ENCODE results near the gene STC2.
A peak's percentile ranks its signal among the peaks of the same experiment; 100 is the strongest.

STC2 gene

GRCh38 chr5:173290477-173291131 is 37.6 kb downstream of the STC2 start:
- H2AK5ac ChIP-seq (ENCODE audit: low read depth, low read length), result peak overlapping the region; percentile 23
- no peak overlapping the region for H3K9ac ChIP-seq (ENCODE audit: low read depth, low read length, poor library complexity)
- H2AFZ ChIP-seq (ENCODE audit: low read length), result no peak overlapping the region
- H2BK5ac ChIP-seq (ENCODE audit: low read length), result peak overlapping the region; percentile 15
- no peak overlapping the region for H2BK120ac ChIP-seq (ENCODE audit: low read depth, low read length)
- H2BK12ac ChIP-seq (ENCODE audit: low read length), result no peak overlapping the region
- H3K27ac ChIP-seq (replicated peaks; ENCODE audit: low read length), result peak overlapping the region; percentile 71
- no peak overlapping the region for H3K4me3 ChIP-seq (ENCODE audit: low read length in 2 of 2)
- no peaks in the 10 kb centered on the region for H3K79me1 ChIP-seq (ENCODE audit: low read depth, low read length)
- H3K9me3 ChIP-seq (replicated peaks in 1 of 2; ENCODE audit: control insufficient read depth in 2 of 2, insufficient read depth in 1 of 2, low read depth in 1 of 2, low read length in 2 of 2), result no peaks in the 10 kb centered on the region
- H3K27me3 ChIP-seq (ENCODE audit: control insufficient read depth in 3 of 3, insufficient read depth in 3 of 3, low read depth in 1 of 3, low read length in 3 of 3), result peaks cover 0 to 51% (median 0%) of the 10 kb centered on the region in 3 experiments
- H3K14ac ChIP-seq (ENCODE audit: low read length), result no peak overlapping the region
- WGBS, 2 donors (ENCODE audit: extremely low coverage in 2 of 2, insufficient read length in 2 of 2, insufficient replicate concordance in 1 of 2), result no CpG with 5 or more reads among the region's 12 CpGs
- no peak overlapping the region for H4K8ac ChIP-seq (ENCODE audit: low read depth, low read length)
- H3K23ac ChIP-seq (ENCODE audit: low read depth, low read length, poor library complexity), result no peak overlapping the region
- H2BK15ac ChIP-seq (ENCODE audit: low read length), result no peak overlapping the region
- no peak overlapping the region for H4K91ac ChIP-seq (ENCODE audit: low read depth, low read length, poor library complexity)
- H3K4ac ChIP-seq (ENCODE audit: low read length), result no peak overlapping the region
- DNase-seq (ENCODE audit: low spot score), result no peak
- peak overlapping the region; percentile 91 for H3K18ac ChIP-seq (ENCODE audit: low read length)
- peaks cover 22 to 32% of the 10 kb centered on the region in 2 donors for H3K4me1 ChIP-seq (ENCODE audit: control insufficient read depth in 2 of 2, insufficient read depth in 1 of 2, low read depth in 1 of 2, low read length in 2 of 2)
- no peak overlapping the region for H3K4me2 ChIP-seq (ENCODE audit: insufficient read depth, low read length, poor library complexity, severe bottlenecking)
- no peaks in the 10 kb centered on the region for H3K36me3 ChIP-seq (replicated peaks in 1 of 2; ENCODE audit: control insufficient read depth in 2 of 2, insufficient read depth in 2 of 2, low read length in 2 of 2)

- H2BK5ac ChIP-seq (ENCODE audit: low read length), result no peak overlapping the region
- H3K4me3 ChIP-seq (ENCODE audit: low read length in 2 of 2), result no peak overlapping the region
- no peak overlapping the region for H3K27ac ChIP-seq (replicated peaks; ENCODE audit: low read length)
- H3K36me3 ChIP-seq (replicated peaks in 1 of 2; ENCODE audit: control insufficient read depth in 2 of 2, insufficient read depth in 2 of 2, low read length in 2 of 2), result no peaks in the 10 kb centered on the region
- H3K4me1 ChIP-seq (ENCODE audit: control insufficient read depth in 2 of 2, insufficient read depth in 1 of 2, low read depth in 1 of 2, low read length in 2 of 2), result peaks cover 15 to 31% of the 10 kb centered on the region in 2 donors
- no peak overlapping the region for H3K9ac ChIP-seq (ENCODE audit: low read depth, low read length, poor library complexity)
- H3K9me3 ChIP-seq (replicated peaks in 1 of 2; ENCODE audit: control insufficient read depth in 2 of 2, insufficient read depth in 1 of 2, low read depth in 1 of 2, low read length in 2 of 2), result no peaks in the 10 kb centered on the region
- H3K18ac ChIP-seq (ENCODE audit: low read length), result no peak overlapping the region
- no peak overlapping the region for H3K14ac ChIP-seq (ENCODE audit: low read length)
- H2BK12ac ChIP-seq (ENCODE audit: low read length), result no peak overlapping the region
- no peak overlapping the region for H3K23ac ChIP-seq (ENCODE audit: low read depth, low read length, poor library complexity)
- no peak overlapping the region for H3K4me2 ChIP-seq (ENCODE audit: insufficient read depth, low read length, poor library complexity, severe bottlenecking)
- DNase-seq (ENCODE audit: low spot score), result no peak
- peaks cover 0 to 51% (median 0%) of the 10 kb centered on the region in 3 experiments for H3K27me3 ChIP-seq (ENCODE audit: control insufficient read depth in 3 of 3, insufficient read depth in 3 of 3, low read depth in 1 of 3, low read length in 3 of 3)
- no CpG with 5 or more reads among the region's 3 CpGs for whole genome bisulfite sequencing, 2 donors (ENCODE audit: extremely low coverage in 2 of 2, insufficient read length in 2 of 2, insufficient replicate concordance in 1 of 2)
- H2AK5ac ChIP-seq (ENCODE audit: low read depth, low read length), result no peak overlapping the region
- no peaks in the 10 kb centered on the region for H3K79me1 ChIP-seq (ENCODE audit: low read depth, low read length)
- H2AFZ ChIP-seq (ENCODE audit: low read length), result no peak overlapping the region
- no peak overlapping the region for H4K91ac ChIP-seq (ENCODE audit: low read depth, low read length, poor library complexity)
- no peak overlapping the region for H2BK120ac ChIP-seq (ENCODE audit: low read depth, low read length)
- no peak overlapping the region for H2BK15ac ChIP-seq (ENCODE audit: low read length)
- H3K4ac ChIP-seq (ENCODE audit: low read length), result no peak overlapping the region
- no peak overlapping the region for H4K8ac ChIP-seq (ENCODE audit: low read depth, low read length)
Measured at GRCh38 chr5:173289372-173289771, 38.8 kb downstream of the STC2 start.

- Histone ChIP-seq H3K36me3 (replicated peaks in 1 of 2; ENCODE audit: control insufficient read depth in 2 of 2, insufficient read depth in 2 of 2, low read length in 2 of 2) (no peaks in the 10 kb centered on the region), H3K4me3 (ENCODE audit: low read length in 2 of 2) (no peak overlapping the region)
- WGBS, 2 donors (ENCODE audit: extremely low coverage in 2 of 2, insufficient read length in 2 of 2, insufficient replicate concordance in 1 of 2), result no CpG with 5 or more reads among the region's 4 CpGs
Measured at GRCh38 chr5:173288632-173289031, 39.6 kb downstream of the STC2 start.

GRCh38 chr5:173287086-173287485 is 41.1 kb downstream of the STC2 start:
- Histone ChIP-seq H2BK15ac (ENCODE audit: low read length) (no peak overlapping the region), H4K8ac (ENCODE audit: low read depth, low read length) (no peak overlapping the region), H3K36me3 (replicated peaks in 1 of 2; ENCODE audit: control insufficient read depth in 2 of 2, insufficient read depth in 2 of 2, low read length in 2 of 2) (no peaks in the 10 kb centered on the region), H2AFZ (ENCODE audit: low read length) (no peak overlapping the region), H3K9ac (ENCODE audit: low read depth, low read length, poor library complexity) (no peak overlapping the region), H3K27me3 (ENCODE audit: control insufficient read depth in 3 of 3, insufficient read depth in 3 of 3, low read depth in 1 of 3, low read length in 3 of 3) (peaks cover 0 to 69% (median 15%) of the 10 kb centered on the region in 3 experiments), H2BK120ac (ENCODE audit: low read depth, low read length) (no peak overlapping the region), H3K23ac (ENCODE audit: low read depth, low read length, poor library complexity) (no peak overlapping the region), H3K18ac (ENCODE audit: low read length) (peak overlapping the region; percentile 23), H3K9me3 (replicated peaks in 1 of 2; ENCODE audit: control insufficient read depth in 2 of 2, insufficient read depth in 1 of 2, low read depth in 1 of 2, low read length in 2 of 2) (peaks cover 3 to 5% of the 10 kb centered on the region in 2 donors), H3K14ac (ENCODE audit: low read length) (no peak overlapping the region), H4K91ac (ENCODE audit: low read depth, low read length, poor library complexity) (no peak overlapping the region), H2AK5ac (ENCODE audit: low read depth, low read length) (no peak overlapping the region), H2BK12ac (ENCODE audit: low read length) (no peak overlapping the region), H3K4me1 (ENCODE audit: control insufficient read depth in 2 of 2, insufficient read depth in 1 of 2, low read depth in 1 of 2, low read length in 2 of 2) (peaks cover 11 to 22% of the 10 kb centered on the region in 2 donors), H3K79me1 (ENCODE audit: low read depth, low read length) (no peaks in the 10 kb centered on the region), H3K27ac (replicated peaks; ENCODE audit: low read length) (no peak overlapping the region), H3K4me3 (ENCODE audit: low read length in 2 of 2) (no peak overlapping the region), H2BK5ac (ENCODE audit: low read length) (no peak overlapping the region), H3K4ac (ENCODE audit: low read length) (no peak overlapping the region), H3K4me2 (ENCODE audit: insufficient read depth, low read length, poor library complexity, severe bottlenecking) (no peak overlapping the region)
- no CpG with 5 or more reads among the region's 7 CpGs for WGBS, 2 donors (ENCODE audit: extremely low coverage in 2 of 2, insufficient read length in 2 of 2, insufficient replicate concordance in 1 of 2)
- DNase-seq (ENCODE audit: low spot score), result no peak

More at GRCh38 chr5:173288632-173289031, 39.6 kb downstream of the STC2 start:
- Histone ChIP-seq H2BK5ac (ENCODE audit: low read length) (no peak overlapping the region), H3K14ac (ENCODE audit: low read length) (no peak overlapping the region), H4K8ac (ENCODE audit: low read depth, low read length) (no peak overlapping the region), H2BK120ac (ENCODE audit: low read depth, low read length) (no peak overlapping the region), H2AFZ (ENCODE audit: low read length) (no peak overlapping the region), H3K27ac (replicated peaks; ENCODE audit: low read length) (no peak overlapping the region), H3K79me1 (ENCODE audit: low read depth, low read length) (no peaks in the 10 kb centered on the region), H4K91ac (ENCODE audit: low read depth, low read length, poor library complexity) (no peak overlapping the region), H3K4me1 (ENCODE audit: control insufficient read depth in 2 of 2, insufficient read depth in 1 of 2, low read depth in 1 of 2, low read length in 2 of 2) (peaks cover 12 to 26% of the 10 kb centered on the region in 2 donors), H3K27me3 (ENCODE audit: control insufficient read depth in 3 of 3, insufficient read depth in 3 of 3, low read depth in 1 of 3, low read length in 3 of 3) (peaks cover 0 to 56% (median 5%) of the 10 kb centered on the region in 3 experiments), H3K23ac (ENCODE audit: low read depth, low read length, poor library complexity) (no peak overlapping the region), H2BK15ac (ENCODE audit: low read length) (no peak overlapping the region), H3K18ac (ENCODE audit: low read length) (peak overlapping the region; percentile 9), H2AK5ac (ENCODE audit: low read depth, low read length) (peak overlapping the region; percentile 16), H3K4ac (ENCODE audit: low read length) (no peak overlapping the region), H3K9ac (ENCODE audit: low read depth, low read length, poor library complexity) (no peak overlapping the region), H3K9me3 (replicated peaks in 1 of 2; ENCODE audit: control insufficient read depth in 2 of 2, insufficient read depth in 1 of 2, low read depth in 1 of 2, low read length in 2 of 2) (peaks cover 3 to 5% of the 10 kb centered on the region in 2 donors), H2BK12ac (ENCODE audit: low read length) (no peak overlapping the region), H3K4me2 (ENCODE audit: insufficient read depth, low read length, poor library complexity, severe bottlenecking) (no peak overlapping the region)
- DNase-seq (ENCODE audit: low spot score), result no peak

Data from neuronal stem cell (in vitro differentiated cells).